Hepatocyte (in vitro differentiated cells): ENCODE results near the gene SMIM31. TPM values are rescaled to one million over a fixed set of nuclear protein-coding genes. Genes with fewer than 3 reads are reported as not detected.

ENCODE experiments used
- DNase-seq: peaks from one replicate; pipeline ENCODE4 v3.0.0-alpha.2; 2016; ENCODE audit warnings: low spot score
- H2AFZ ChIP-seq: fragments of 200-600 bp; sonication (generic); 2 replicates; pipeline ENCODE4 v1.6.0; 2016; ENCODE audit warnings: antibody characterized with exemption, mild to moderate bottlenecking
- H3K27ac ChIP-seq: fragments of 200-600 bp; sonication (generic); 2 replicates; pipeline ENCODE4 v1.5.1; 2016; ENCODE audit warnings: mild to moderate bottlenecking
- H3K27me3 ChIP-seq: fragments of 200-600 bp; sonication (generic); 2 replicates; pipeline ENCODE4 v1.6.1; 2016
- H3K36me3 ChIP-seq: fragments of 200-600 bp; sonication (generic); replicated peaks from 2 replicates; pipeline ENCODE4 v1.5.1; 2016; ENCODE audit warnings: low read depth; ENCODE audit not compliant: insufficient read depth
- H3K4me1 ChIP-seq: fragments of 200-600 bp; sonication (generic); 2 replicates; pipeline ENCODE4 v1.5.1; 2016; ENCODE audit warnings: mild to moderate bottlenecking, moderate library complexity; ENCODE audit not compliant: insufficient read depth
- H3K4me2 ChIP-seq: fragments of 200-600 bp; sonication (generic); 2 replicates; pipeline ENCODE4 v1.6.0; 2016
- H3K4me3 ChIP-seq: fragments of 200-600 bp; sonication (generic); 2 replicates; pipeline ENCODE4 v1.5.1; 2016; ENCODE audit warnings: mild to moderate bottlenecking
- H3K79me2 ChIP-seq: fragments of 200-600 bp; sonication (generic); 2 replicates; pipeline ENCODE4 v1.6.0; 2017; ENCODE audit warnings: mild to moderate bottlenecking
- H3K9me2 ChIP-seq: fragments of 200-600 bp; sonication (generic); replicated peaks from 2 replicates; pipeline ENCODE4 v1.6.0; 2017; ENCODE audit warnings: mild to moderate bottlenecking; ENCODE audit not compliant: insufficient read depth
- H3K9me3 ChIP-seq: fragments of 200-600 bp; sonication (generic); 2 replicates; pipeline ENCODE4 v1.5.1; 2016; ENCODE audit warnings: low read depth, mild to moderate bottlenecking
- H4K20me1 ChIP-seq: fragments of 200-600 bp; sonication (generic); 2 replicates; pipeline ENCODE4 v1.6.0; 2016; ENCODE audit warnings: mild to moderate bottlenecking; ENCODE audit not compliant: insufficient read depth, poor library complexity, severe bottlenecking
- EZH2 ChIP-seq: fragments of 200-600 bp; sonication (generic); IDR thresholded peaks from 2 replicates; pipeline ENCODE4 v1.6.1; 2016; ENCODE audit warnings: antibody characterized with exemption, mild to moderate bottlenecking, borderline replicate concordance
- EZH2phosphoT487 ChIP-seq: fragments of 200-600 bp; sonication (generic); IDR thresholded peaks from one replicate; pipeline ENCODE4 v1.6.1; 2018; ENCODE audit warnings: antibody characterized with exemption, mild to moderate bottlenecking, low read depth, moderate library complexity; ENCODE audit not compliant: unreplicated experiment, severe bottlenecking
- WGBS: methylation state at CpG from one replicate; pipeline ENCODE4 v1.1.6; 2016; ENCODE audit warnings: low lambda C conversion rate; ENCODE audit errors: missing lambda C conversion rate; 5-methylcytosine and 5-hydroxymethylcytosine counted together
- polyA plus RNA-seq: library from polyadenylated mRNA; unstranded; fragments of >200 nt; fragmentation: Nextera tagmentation; extraction: Ambion mirVana; gene quantifications from 2 replicates; pipeline ENCODE4 v1.2.1, GENCODE V29; 2016
- total RNA-seq: library from RNA; depleted of rRNA; stranded (reverse); fragments of >200 nt; gene quantifications from 2 replicates; pipeline ENCODE4 v1.2.3, GENCODE V29; 2014
- TF ChIP-seq, protein P1 (sequence below): fragments of 200-600 bp; sonication (generic); IDR thresholded peaks from 2 replicates; pipeline ENCODE4 v1.5.1; 2016; ENCODE audit warnings: antibody characterized with exemption, mild to moderate bottlenecking; ENCODE audit not compliant: poor library complexity

Gene SMIM31
- total and polyA plus RNA-seq, 2 experiments from 2014 or later = 0.43 to 0.51 TPM

DNA sequence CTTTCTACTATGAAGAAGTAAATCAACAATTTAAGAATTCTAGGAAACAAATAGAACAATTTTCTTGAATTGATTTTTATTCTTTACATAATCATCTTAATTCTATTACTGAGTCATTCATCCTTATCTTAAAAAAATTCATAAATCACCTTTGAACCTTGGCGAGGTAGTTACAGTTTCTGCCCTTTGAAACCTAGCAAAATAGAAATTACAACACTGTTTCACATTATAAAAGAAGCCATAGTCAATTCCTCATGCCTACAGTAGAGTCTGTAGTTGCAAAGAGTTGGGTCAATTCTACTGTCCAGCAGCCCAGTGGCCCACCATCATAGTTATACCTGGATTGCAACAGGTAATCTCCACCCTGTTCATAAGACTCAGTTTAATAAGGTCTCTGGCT lies 7.3 kb downstream of the SMIM31 start:
- no peak overlapping the region for H3K4me2 ChIP-seq
- no peaks in the 10 kb centered on the region for H3K9me3 ChIP-seq
- H3K79me2 ChIP-seq = no peaks in the 10 kb centered on the region
- H3K27me3 ChIP-seq = no peaks in the 10 kb centered on the region
- no peak for TF ChIP-seq EZH2
- TF ChIP-seq EZH2phosphoT487 = no peak
- TF ChIP-seq, protein P1, sequence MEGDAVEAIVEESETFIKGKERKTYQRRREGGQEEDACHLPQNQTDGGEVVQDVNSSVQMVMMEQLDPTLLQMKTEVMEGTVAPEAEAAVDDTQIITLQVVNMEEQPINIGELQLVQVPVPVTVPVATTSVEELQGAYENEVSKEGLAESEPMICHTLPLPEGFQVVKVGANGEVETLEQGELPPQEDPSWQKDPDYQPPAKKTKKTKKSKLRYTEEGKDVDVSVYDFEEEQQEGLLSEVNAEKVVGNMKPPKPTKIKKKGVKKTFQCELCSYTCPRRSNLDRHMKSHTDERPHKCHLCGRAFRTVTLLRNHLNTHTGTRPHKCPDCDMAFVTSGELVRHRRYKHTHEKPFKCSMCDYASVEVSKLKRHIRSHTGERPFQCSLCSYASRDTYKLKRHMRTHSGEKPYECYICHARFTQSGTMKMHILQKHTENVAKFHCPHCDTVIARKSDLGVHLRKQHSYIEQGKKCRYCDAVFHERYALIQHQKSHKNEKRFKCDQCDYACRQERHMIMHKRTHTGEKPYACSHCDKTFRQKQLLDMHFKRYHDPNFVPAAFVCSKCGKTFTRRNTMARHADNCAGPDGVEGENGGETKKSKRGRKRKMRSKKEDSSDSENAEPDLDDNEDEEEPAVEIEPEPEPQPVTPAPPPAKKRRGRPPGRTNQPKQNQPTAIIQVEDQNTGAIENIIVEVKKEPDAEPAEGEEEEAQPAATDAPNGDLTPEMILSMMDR = no peak
- H3K4me1 ChIP-seq = no peaks in the 10 kb centered on the region
- WGBS = 90% methylated on average over 1 of the region's 1 CpG
- no peaks in the 10 kb centered on the region for H4K20me1 ChIP-seq
- no peaks in the 10 kb centered on the region for H3K9me2 ChIP-seq
- no peak overlapping the region for H2AFZ ChIP-seq
- H3K36me3 ChIP-seq = no peaks in the 10 kb centered on the region
- H3K4me3 ChIP-seq = no peak overlapping the region
- DNase-seq = no peak
- H3K27ac ChIP-seq = no peak overlapping the region

DNA sequence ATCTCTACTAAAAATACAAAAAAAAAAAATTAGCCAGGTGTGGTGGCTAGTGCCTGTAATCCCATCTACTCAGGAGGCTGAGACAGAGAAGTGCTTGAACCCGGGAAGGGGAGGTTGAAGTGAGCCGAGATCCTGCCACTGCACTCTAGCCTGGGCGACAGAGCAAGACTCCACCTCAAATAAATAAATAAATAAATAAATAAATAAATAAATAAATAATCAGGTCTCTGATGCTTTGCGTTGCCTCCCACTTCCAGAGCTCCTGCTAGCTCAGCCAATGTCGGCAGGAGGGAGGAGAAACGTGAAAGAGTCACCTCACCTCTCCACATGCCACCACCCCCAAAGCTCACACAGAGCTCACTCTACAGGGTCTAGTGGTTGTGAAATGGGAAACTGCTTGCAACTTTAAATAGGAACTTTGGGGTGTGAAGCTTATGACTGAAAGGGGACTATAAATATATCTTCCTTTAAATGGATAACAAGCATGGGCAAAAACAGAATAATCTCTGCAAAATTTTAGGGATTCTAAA lies 7.9 kb downstream of the SMIM31 start:
- no peaks in the 10 kb centered on the region for H3K79me2 ChIP-seq
- no peak overlapping the region for H3K27ac ChIP-seq
- no peak overlapping the region for H2AFZ ChIP-seq
- no peaks in the 10 kb centered on the region for H3K36me3 ChIP-seq
- no peaks in the 10 kb centered on the region for H4K20me1 ChIP-seq
- no peaks in the 10 kb centered on the region for H3K9me2 ChIP-seq
- H3K4me3 ChIP-seq = no peak overlapping the region
- no peak for TF ChIP-seq EZH2phosphoT487
- no peak for TF ChIP-seq EZH2
- TF ChIP-seq, protein P1 = no peak
- H3K27me3 ChIP-seq = no peaks in the 10 kb centered on the region
- no peak overlapping the region for H3K4me2 ChIP-seq
- H3K4me1 ChIP-seq = no peaks in the 10 kb centered on the region
- no peak for DNase-seq
- 93% methylated on average over 6 of the region's 6 CpGs for WGBS
- H3K9me3 ChIP-seq = no peaks in the 10 kb centered on the region

DNA sequence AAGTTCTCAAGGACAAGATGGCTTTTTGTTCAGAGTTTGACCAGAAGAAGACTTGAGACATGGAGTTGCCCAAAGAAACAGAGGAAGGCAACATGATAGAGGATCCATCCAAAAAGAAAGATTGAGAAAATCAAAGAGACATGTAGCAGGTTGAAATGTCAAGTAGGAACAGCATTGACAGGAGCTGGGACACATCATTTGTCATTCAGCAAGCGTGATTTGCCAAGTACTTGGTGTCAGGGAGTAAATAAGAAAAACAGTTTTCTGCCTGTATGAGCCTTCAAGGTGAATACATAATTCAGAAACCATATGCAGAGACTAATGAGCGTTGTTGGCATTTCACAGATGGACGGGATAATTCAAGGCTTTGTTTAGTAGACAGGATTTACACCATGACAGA lies 11.2 kb downstream of the SMIM31 start:
- no peak for DNase-seq
- Histone ChIP-seq H3K9me2 (no peaks in the 10 kb centered on the region), H2AFZ (no peak overlapping the region), H4K20me1 (no peaks in the 10 kb centered on the region), H3K9me3 (no peaks in the 10 kb centered on the region), H3K4me3 (no peak overlapping the region), H3K4me1 (no peaks in the 10 kb centered on the region), H3K36me3 (no peaks in the 10 kb centered on the region), H3K79me2 (no peaks in the 10 kb centered on the region), H3K27ac (no peak overlapping the region), H3K4me2 (no peak overlapping the region), H3K27me3 (no peaks in the 10 kb centered on the region)
- 94% methylated on average over 3 of the region's 3 CpGs for WGBS
- TF ChIP-seq EZH2 (no peak), EZH2phosphoT487 (no peak)
- TF ChIP-seq, protein P1 = no peak
